Middle frontal gyrus (tissue), 1 donor: ENCODE data around the gene PGBD1.
"Not testable (repeated sequence)": the region's sequence is repeated elsewhere in the genome, so short reads cannot be mapped to it uniquely, and the experiment has no call there.

Source experiments
- DNase-seq: peaks from one replicate; pipeline ENCODE4 v3.0.0-alpha.2; 2015; ENCODE audit warnings: low spot score; ENCODE audit errors: extremely low spot score

PGBD1 gene

GRCh38 chr6:28266962-28267694, 14.2 kb upstream of the PGBD1 start, which contains the start of gene ZSCAN26:
Gene ZSCAN26, plus strand, starts transcription at chr6:28267143. Its CDS starts 4,777 bp downstream, at chr6:28271920.
- peak; percentile 81 for DNase-seq

GRCh38 chr6:28267695-28268059, 13.7 kb upstream of the PGBD1 start:
- no peak for DNase-seq

GRCh38 chr6:28269492-28269891, 11.9 kb upstream of the PGBD1 start:
- DNase-seq, result no peak

GRCh38 chr6:28274888-28275287, 6.5 kb upstream of the PGBD1 start:
- DNase-seq, result no peak

- DNase-seq, result no peak
These were observed 3.6 kb upstream of the PGBD1 start for GRCh38 chr6:28277746-28278145.

- no peak for DNase-seq
These were observed 631 bp upstream of the PGBD1 start for GRCh38 chr6:28280595-28281287.

- DNase-seq, result no peak
These were observed 1.6 kb downstream of the PGBD1 start for GRCh38 chr6:28282926-28283325.

GRCh38 chr6:28291573-28291972, 10.2 kb downstream of the PGBD1 start:
- no peak for DNase-seq

- no peak for DNase-seq
These were observed 14.0 kb downstream of the PGBD1 start for GRCh38 chr6:28295326-28295725.

- no peak for DNase-seq
These were observed 15.2 kb downstream of the PGBD1 start for GRCh38 chr6:28296520-28297060.

GRCh38 chr6:28303570-28303969, 22.2 kb downstream of the PGBD1 start:
- no peak for DNase-seq

GRCh38 chr6:28306363-28306762, 25.0 kb downstream of the PGBD1 start:
- not testable (repeated sequence) for DNase-seq

GRCh38 chr6:28311139-28311823, 29.9 kb downstream of the PGBD1 start:
- no peak for DNase-seq

- DNase-seq, result no peak
These were observed 31.6 kb downstream of the PGBD1 start for GRCh38 chr6:28312939-28313338.

GRCh38 chr6:28315628-28316027, 34.3 kb downstream of the PGBD1 start:
- DNase-seq, result no peak

GRCh38 chr6:28317866-28318265, 36.5 kb downstream of the PGBD1 start:
- not testable (repeated sequence) for DNase-seq

- no peak for DNase-seq
These were observed 41.3 kb downstream of the PGBD1 start for GRCh38 chr6:28322661-28323060.

- no peak for DNase-seq
These were observed 42.5 kb downstream of the PGBD1 start for GRCh38 chr6:28323813-28324424.

GRCh38 chr6:28326371-28326948, 45.1 kb downstream of the PGBD1 start:
- DNase-seq, result no peak

GRCh38 chr6:28330041-28330440, 48.7 kb downstream of the PGBD1 start:
- no peak for DNase-seq

- no peak for DNase-seq
These were observed 51.7 kb downstream of the PGBD1 start for GRCh38 chr6:28333047-28333446.
